ENCODE measurements around the gene GLOD5. TPM values are rescaled to one million over a fixed set of nuclear protein-coding genes. Genes with fewer than 3 reads are reported as not detected.

The GLOD5 gene
- total RNA-seq, 1 experiment from 2014 or later: not detected

DNA sequence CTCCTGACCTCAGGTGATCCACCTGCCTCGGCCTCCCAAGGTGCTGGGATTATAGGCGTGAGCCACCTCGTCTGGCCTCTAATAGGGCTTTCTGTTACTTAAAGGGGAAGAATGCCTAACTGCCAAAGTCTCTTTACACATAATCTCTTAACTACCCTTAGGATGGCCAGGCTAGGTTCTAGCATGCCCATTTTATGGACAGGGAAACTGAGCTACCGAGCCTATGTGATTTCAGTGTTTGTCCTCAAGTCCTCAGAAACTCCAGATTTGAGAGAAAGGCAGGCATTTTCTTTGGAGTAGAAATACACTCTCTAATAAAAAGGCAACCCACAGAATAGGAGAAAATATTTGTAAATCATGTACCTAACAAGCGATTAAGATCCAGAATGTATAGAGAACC is 12.4 kb upstream of the GLOD5 start:
- ATAC-seq: no peak
- intact Hi-C loops (cut with micrococcal nuclease; ENCODE audit: unreplicated experiment) (no loop called here), in situ Hi-C loops (cut with HindIII; ENCODE audit: low pct_unique_long_range_greater_than_20kb, low sequenced_read_pairs) (no loop called here)
- DNase-seq (ENCODE audit: low read depth, low spot score): no peak
- H3K27ac ChIP-seq (ENCODE audit: low read length): no peak overlapping the region
- H3K9me3 ChIP-seq (ENCODE audit: control insufficient read depth, insufficient read depth, low read depth, low read length): no peaks in the 10 kb centered on the region
- ChIA-PET POLR2A (no interaction called here), CTCF (no interaction called here)
- no peaks in the 10 kb centered on the region for H3K27me3 ChIP-seq (ENCODE audit: control insufficient read depth, insufficient read depth, low read length)
- H3K4me1 ChIP-seq (ENCODE audit: control insufficient read depth, insufficient read depth, low read length): no peaks in the 10 kb centered on the region
- TF ChIP-seq TCF7L2 (IDR thresholded peaks at IDR 0.05; ENCODE audit: low read depth, low read length): no peak
- TF ChIP-seq, protein P1, sequence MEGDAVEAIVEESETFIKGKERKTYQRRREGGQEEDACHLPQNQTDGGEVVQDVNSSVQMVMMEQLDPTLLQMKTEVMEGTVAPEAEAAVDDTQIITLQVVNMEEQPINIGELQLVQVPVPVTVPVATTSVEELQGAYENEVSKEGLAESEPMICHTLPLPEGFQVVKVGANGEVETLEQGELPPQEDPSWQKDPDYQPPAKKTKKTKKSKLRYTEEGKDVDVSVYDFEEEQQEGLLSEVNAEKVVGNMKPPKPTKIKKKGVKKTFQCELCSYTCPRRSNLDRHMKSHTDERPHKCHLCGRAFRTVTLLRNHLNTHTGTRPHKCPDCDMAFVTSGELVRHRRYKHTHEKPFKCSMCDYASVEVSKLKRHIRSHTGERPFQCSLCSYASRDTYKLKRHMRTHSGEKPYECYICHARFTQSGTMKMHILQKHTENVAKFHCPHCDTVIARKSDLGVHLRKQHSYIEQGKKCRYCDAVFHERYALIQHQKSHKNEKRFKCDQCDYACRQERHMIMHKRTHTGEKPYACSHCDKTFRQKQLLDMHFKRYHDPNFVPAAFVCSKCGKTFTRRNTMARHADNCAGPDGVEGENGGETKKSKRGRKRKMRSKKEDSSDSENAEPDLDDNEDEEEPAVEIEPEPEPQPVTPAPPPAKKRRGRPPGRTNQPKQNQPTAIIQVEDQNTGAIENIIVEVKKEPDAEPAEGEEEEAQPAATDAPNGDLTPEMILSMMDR (IDR thresholded peaks at IDR 0.05): no peak
- TF ChIP-seq, protein P2, sequence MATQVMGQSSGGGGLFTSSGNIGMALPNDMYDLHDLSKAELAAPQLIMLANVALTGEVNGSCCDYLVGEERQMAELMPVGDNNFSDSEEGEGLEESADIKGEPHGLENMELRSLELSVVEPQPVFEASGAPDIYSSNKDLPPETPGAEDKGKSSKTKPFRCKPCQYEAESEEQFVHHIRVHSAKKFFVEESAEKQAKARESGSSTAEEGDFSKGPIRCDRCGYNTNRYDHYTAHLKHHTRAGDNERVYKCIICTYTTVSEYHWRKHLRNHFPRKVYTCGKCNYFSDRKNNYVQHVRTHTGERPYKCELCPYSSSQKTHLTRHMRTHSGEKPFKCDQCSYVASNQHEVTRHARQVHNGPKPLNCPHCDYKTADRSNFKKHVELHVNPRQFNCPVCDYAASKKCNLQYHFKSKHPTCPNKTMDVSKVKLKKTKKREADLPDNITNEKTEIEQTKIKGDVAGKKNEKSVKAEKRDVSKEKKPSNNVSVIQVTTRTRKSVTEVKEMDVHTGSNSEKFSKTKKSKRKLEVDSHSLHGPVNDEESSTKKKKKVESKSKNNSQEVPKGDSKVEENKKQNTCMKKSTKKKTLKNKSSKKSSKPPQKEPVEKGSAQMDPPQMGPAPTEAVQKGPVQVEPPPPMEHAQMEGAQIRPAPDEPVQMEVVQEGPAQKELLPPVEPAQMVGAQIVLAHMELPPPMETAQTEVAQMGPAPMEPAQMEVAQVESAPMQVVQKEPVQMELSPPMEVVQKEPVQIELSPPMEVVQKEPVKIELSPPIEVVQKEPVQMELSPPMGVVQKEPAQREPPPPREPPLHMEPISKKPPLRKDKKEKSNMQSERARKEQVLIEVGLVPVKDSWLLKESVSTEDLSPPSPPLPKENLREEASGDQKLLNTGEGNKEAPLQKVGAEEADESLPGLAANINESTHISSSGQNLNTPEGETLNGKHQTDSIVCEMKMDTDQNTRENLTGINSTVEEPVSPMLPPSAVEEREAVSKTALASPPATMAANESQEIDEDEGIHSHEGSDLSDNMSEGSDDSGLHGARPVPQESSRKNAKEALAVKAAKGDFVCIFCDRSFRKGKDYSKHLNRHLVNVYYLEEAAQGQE (IDR thresholded peaks at IDR 0.05; ENCODE audit: insufficient read depth in 1 of 2, low read depth in 2 of 2, low read length in 1 of 2): no peak
- no peak for TF ChIP-seq SIN3A (IDR thresholded peaks at IDR 0.05; ENCODE audit: borderline replicate concordance, insufficient read depth, low read depth, low read length)
- no TSS peak for BruUV-seq (replicated peaks)
- H3K4me3 ChIP-seq (ENCODE audit: low read depth in 2 of 2, low read length in 2 of 2): no peak overlapping the region
- no peaks in the 10 kb centered on the region for H3K36me3 ChIP-seq (ENCODE audit: control insufficient read depth, insufficient read depth, low read length)

DNA sequence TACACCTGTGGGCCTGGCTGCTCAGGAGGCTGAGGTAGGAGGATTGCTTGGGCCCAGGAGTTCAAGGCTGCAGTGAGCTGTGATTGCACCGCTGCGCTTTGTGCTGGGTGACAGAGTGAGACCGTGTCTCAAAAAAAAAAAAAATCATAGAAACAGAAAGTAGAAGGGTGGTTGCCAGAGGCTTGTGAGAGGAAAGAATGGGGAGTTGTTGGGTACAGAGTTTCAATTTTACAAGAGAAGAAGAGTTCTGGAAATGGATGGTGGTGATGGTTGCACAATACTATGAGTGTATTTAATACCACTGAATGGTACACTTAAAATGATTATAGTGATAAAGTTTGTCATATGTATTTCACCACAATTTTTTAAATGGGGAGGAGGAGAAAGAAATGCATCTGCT is 10.2 kb upstream of the GLOD5 start:
- intact Hi-C loops (cut with micrococcal nuclease; ENCODE audit: unreplicated experiment): no loop called here
- no TSS peak for BruUV-seq (replicated peaks)
- in situ Hi-C loops (cut with HindIII; ENCODE audit: low pct_unique_long_range_greater_than_20kb, low sequenced_read_pairs): no loop called here

More for the DNA sequence above, 10.2 kb upstream of the GLOD5 start:
- no peak for DNase-seq (ENCODE audit: low read depth, low spot score)
- Histone ChIP-seq H3K9me3 (ENCODE audit: control insufficient read depth, insufficient read depth, low read depth, low read length) (no peaks in the 10 kb centered on the region), H3K27ac (ENCODE audit: low read length) (no peak overlapping the region), H3K27me3 (ENCODE audit: control insufficient read depth, insufficient read depth, low read length) (no peaks in the 10 kb centered on the region), H3K4me3 (ENCODE audit: low read depth in 2 of 2, low read length in 2 of 2) (no peak overlapping the region), H3K36me3 (ENCODE audit: control insufficient read depth, insufficient read depth, low read length) (no peaks in the 10 kb centered on the region), H3K4me1 (ENCODE audit: control insufficient read depth, insufficient read depth, low read length) (no peaks in the 10 kb centered on the region)
- ATAC-seq: no peak
- CTCF ChIA-PET: interaction anchor here (0.6 kb wide), 1 partner anchor 15 kb away, joined by 5 read pairs; no protein-coding TSS in a partner anchor
- POLR2A ChIA-PET: no interaction called here
- TF ChIP-seq, protein P1 (IDR thresholded peaks at IDR 0.05): no peak
- TF ChIP-seq TCF7L2 (IDR thresholded peaks at IDR 0.05; ENCODE audit: low read depth, low read length): no peak
- no peak for TF ChIP-seq POLR2AphosphoS5 (IDR thresholded peaks at IDR 0.05; ENCODE audit: low read depth, low read length)
- TF ChIP-seq SIN3A (IDR thresholded peaks at IDR 0.05; ENCODE audit: borderline replicate concordance, insufficient read depth, low read depth, low read length): no peak
- TF ChIP-seq, protein P2 (IDR thresholded peaks at IDR 0.05; ENCODE audit: insufficient read depth in 1 of 2, low read depth in 2 of 2, low read length in 1 of 2): no peak

Data from Panc1 (cell line).